Body of pancreas (tissue), 4 donors: ENCODE data around the gene CYP2D6.
"Not testable (repeated sequence)": the region's sequence is repeated elsewhere in the genome, so short reads cannot be mapped to it uniquely, and the experiment has no call there.

Source experiments
- POLR2A ChIP-seq, 3 donors: fragments of 450-650 bp; IDR thresholded peaks; one replicate each; pipeline ENCODE4 v1.6.1; 2016; ENCODE audit warnings: antibody characterized with exemption in 3 of 3, mild to moderate bottlenecking in 2 of 3
- TF ChIP-seq, protein P1 (sequence below), 7 experiments: fragments of 450-650 bp in 4 of 7; fragments of 200-600 bp in 3 of 7; sonication (generic) in 3 of 7; IDR thresholded peaks; one replicate each; pipeline ENCODE4 v1.5.1; 2016 to 2019; ENCODE audit warnings: antibody characterized with exemption in 7 of 7

DNA sequence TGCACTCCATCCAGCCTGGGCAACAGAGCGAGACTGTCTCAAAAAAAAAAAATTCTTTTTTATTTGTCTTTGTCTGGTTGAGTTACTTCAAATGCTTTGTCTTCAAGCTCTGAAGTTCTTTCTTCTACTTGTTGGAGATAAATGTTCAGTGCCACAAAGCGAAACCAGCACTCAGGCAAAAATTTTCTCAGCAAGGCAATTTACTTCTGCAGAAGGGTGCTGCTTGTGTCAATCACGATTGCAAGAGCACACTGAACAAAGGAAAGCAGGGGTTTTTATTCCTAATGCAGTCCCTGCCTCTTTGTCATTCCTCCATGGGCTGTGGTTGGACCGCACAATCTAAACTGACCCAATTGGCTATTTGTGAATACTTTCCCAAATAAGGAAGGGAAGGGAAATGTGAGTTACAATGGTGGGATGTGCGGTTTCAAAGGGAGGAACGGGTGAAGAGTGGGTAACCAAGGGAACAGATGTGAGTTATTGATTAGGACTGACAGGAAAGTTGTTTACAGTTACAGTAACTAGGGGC is 26.2 kb downstream of the CYP2D6 start:
- TF ChIP-seq, protein P1, sequence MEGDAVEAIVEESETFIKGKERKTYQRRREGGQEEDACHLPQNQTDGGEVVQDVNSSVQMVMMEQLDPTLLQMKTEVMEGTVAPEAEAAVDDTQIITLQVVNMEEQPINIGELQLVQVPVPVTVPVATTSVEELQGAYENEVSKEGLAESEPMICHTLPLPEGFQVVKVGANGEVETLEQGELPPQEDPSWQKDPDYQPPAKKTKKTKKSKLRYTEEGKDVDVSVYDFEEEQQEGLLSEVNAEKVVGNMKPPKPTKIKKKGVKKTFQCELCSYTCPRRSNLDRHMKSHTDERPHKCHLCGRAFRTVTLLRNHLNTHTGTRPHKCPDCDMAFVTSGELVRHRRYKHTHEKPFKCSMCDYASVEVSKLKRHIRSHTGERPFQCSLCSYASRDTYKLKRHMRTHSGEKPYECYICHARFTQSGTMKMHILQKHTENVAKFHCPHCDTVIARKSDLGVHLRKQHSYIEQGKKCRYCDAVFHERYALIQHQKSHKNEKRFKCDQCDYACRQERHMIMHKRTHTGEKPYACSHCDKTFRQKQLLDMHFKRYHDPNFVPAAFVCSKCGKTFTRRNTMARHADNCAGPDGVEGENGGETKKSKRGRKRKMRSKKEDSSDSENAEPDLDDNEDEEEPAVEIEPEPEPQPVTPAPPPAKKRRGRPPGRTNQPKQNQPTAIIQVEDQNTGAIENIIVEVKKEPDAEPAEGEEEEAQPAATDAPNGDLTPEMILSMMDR (IDR thresholded peaks at IDR 0.05): not testable (repeated sequence)
- not testable (repeated sequence) for TF ChIP-seq POLR2A (IDR thresholded peaks at IDR 0.05)
